CD4-positive, alpha-beta T cell treated with Interferon alpha-2 for 1 hour (primary cell): ENCODE data around the gene EHD4.

ENCODE experiments used
- DNase-seq, 2 donors: peaks; one replicate each; pipeline ENCODE4 v3.0.0-alpha.2; 2020 to 2022

Gene EHD4

DNA sequence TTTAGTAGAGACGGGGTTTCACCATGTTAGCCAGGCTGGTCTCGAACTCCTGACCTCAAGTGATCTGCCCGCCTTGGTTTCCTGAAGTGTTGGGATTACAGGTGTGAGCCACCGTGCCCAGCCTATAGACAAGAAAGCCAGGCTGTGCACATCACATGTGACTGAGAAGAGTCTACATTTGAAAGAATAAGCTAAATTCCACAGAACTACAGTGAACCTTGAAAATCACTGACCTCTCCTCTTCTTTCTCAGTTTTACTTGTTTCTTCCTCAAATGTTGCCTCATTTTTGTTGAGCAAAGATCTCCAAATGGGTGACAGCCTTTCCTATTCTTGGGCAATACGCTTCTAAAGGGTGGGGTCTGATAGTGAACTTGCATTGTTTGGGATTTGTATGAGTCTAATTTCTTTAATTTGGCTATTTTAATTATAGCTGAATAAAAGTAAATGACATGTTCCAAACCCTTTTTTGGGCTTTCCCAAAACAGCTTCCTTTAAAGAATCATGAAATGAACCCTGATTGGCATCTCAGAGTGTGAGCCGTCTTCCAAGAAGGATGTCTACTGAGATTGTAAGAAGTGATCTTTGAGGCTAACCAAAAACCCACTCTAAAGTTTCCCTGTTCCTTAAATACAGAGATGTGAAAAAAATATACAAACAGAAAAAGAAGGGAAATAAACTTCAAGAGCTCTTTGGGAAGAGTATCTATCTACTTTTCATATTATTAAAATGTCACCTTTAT, 56.9 kb downstream of the EHD4 start:
- no peak for DNase-seq

DNA sequence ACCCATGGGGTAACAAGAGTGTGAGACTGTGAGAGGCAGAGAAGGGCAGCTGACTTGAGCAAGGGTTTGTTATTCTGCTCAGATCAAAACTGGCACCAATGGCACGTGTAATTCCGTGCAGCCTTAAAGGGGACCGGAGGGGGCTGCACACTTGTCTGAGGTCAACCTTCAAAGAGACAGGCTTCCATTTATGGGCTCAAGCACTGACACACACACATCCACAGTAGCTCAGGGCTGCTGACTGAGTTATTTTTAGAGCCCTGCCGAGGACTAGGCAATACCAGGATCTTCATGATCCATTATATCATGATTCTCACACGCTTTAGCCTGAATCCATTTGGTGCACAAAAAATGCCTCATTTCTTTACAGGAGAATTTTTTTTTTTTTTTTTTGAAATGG, 57.9 kb downstream of the EHD4 start:
- no peak for DNase-seq

DNA sequence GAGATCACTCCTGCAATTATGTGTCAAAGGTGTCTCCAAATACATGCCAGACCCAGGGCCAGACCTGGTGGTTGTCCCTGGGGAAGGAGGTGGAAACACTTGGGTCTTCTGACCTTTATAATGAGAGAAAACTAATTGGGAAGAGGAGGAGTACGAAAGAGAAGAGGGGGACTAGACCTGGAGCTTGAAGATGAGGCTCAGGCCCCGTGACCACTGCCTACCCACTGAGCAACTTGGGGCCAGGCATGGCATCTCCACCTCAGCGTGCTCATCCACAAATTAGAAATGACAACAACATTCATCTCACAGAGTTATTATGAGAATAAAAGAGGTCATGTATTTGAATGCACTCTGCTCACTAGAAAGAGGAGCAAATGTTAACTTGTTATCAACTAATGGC, 59.1 kb downstream of the EHD4 start:
- no peak for DNase-seq

DNA sequence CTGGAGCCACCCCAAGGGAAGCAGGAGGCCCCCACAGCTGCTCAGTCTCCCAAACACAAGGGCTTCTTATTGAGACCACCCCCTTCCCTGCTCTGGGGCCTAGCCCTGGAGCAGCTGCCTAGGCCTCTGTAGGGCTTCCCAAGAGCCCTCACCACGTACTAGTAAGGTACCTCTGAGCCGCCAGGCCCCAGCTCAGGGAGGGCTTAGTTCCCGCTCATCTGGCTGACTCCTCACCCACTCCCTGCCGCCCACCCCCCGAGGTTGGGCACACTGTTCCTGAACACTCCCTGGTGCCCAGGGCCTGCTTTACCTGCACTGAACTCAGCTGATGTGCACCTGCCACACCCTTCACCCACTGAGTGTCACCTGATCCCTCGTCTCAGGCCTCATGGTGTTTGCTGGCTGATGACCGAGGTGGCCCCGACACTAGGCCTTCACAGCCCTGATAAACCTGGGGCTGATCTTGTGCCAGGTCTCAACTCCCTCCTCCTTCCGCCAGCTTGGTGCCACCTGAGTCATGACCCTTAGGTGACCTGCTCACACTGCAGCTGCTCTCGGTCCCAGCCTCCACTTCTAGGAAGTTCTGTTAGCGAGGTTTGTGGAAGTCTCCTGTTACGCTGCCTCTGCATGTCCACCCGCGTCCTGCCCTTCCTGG, 60.5 kb downstream of the EHD4 start:
- DNase-seq, result no peak

GRCh38 chr15:41908736-41909461, 63.5 kb downstream of the EHD4 start:
- no peak for DNase-seq

DNA sequence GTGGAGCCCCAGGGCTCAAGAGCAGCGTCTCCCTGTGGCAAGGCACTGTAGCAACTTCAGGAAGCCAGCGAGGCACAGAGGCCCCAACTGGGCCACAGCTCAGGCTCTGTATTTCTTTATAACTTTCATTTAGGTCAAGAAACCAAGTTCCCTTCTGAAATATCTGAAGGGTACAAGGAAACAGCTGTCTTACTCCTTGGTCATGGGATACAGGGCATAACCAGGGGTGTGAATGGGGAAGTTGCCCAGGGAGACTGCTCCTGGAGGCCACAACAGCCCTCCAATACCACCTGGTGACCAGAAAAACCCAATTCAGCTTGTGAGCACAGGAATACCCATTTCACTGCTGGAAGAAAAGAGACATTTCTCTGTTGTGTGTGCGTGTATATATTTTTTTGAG, 65.2 kb downstream of the EHD4 start:
- DNase-seq, result no peak

DNA sequence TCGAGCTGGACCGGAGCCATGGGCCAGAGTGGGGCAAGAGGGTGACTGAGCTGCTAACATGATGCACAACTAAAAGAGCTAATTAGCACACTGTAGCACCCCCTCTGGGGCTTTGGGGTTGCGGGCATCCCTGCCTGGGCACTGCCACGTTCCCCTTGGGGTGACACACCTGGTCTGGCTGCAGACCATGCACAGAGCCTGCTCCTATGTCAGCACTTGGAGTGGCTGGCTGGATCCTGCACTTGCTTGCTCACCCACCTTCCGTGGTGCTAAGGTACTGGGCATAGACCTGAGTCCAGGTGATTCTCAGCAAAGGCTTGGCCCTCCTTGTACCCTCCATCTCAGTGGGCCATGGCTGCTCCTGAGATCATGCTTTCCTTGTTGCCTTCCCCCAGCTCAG, 65.7 kb downstream of the EHD4 start:
- no peak for DNase-seq

DNA sequence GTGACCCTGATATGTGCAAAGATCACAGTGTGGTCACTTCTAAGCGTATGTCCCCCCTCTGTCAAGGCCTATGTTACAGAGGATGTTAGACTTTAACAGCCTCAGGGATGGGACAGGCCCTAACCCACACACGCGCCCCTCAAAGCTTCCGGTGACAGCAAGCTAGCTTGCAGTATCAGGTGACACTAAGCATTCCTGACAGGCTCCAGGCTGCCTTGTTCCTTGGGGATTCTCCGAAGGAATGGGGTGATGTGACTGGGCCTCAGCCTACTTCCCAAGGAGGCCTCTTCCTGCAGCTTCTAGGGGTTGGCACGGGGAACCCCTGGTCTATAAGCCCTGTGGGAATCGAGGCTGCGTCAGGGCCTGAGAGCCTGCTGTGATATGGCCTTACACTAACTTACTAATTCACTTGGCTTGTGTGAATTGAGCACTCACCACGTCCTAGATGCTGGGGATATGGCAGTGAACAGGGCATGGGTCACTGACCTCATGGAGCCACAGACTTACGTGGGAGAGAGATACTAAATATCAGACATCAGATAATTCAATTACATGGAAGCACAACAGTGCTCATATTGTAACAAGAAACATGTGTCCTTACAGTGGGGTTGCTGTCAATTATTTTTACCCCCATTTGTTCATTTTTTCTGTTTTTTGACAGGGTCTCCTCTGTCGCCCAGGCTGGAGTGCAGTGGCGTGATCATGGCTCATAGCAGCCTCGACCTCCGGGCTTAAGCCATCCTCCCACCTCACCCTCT, 67.1 kb downstream of the EHD4 start:
- DNase-seq, result no peak

- peak; percentile 68 to 81 for DNase-seq
These were observed 67.8 kb downstream of the EHD4 start for GRCh38 chr15:41904541-41905005.

DNA sequence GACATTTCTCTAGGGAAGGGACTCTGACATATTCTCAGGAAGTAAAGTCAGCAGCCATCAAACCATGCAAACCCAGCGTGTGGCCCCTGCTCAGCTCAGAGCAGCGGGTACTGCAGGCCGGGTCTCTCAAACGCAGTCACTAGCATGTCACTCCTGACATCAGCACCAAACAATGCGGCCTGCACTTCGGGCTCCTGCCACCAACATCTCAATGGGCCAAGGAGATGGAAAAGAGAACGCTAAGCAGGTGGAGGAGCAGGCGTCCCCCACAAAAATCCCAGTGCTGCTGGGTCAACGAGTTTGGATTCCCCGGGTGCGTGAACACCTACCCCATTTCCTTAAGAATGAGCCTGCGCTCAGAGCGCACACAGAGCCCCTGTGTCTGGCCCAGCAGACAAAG, 68.6 kb downstream of the EHD4 start:
- DNase-seq, result no peak

- no peak for DNase-seq
These were observed 70.9 kb downstream of the EHD4 start for GRCh38 chr15:41901431-41901830.

DNA sequence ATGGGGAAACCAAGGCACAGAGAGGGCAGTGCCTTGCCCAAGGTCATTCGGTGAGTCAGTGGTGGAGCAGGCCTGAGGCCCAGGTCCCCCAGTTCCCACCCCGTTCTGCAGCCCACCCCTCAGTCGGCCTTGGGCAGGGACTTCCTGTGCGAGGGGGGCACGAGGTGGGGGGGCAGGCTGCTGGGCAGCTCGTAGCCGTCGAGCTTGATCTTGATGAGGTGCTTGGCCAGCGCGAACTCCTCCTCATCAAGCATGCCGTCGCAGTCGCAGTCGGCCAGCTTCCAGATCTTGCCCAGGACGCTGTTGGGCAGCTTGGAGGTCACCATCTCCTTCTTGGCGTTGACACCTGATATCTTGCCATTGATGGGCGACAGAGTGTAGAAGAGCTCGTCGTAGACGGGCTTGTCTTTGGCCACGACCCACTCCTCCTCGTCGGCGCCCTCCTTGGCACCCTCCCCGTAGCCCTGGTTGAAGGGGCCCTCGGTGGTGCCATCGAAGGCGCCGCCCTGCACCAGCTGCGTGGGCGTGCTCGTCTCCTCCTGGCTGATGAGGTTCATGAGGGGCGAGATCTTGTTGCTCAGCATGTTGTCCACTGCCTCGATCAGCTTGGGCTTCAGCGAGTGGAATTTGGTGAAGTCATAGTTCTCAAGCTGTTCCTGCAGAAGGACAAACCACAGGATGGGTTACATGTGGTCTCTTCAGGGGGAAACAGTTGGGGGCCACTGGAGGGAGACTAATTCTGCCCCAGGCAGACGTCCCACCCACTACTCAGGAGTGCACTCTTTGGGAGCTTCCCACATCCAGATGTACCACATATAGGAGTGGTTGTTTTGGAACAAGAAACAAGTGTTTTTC, 71.6 kb downstream of the EHD4 start:
- no peak for DNase-seq

GRCh38 chr15:41899854-41900442, 72.4 kb downstream of the EHD4 start:
- no peak for DNase-seq

GRCh38 chr15:41897363-41897799, 75.0 kb downstream of the EHD4 start:
- DNase-seq, result no peak

DNA sequence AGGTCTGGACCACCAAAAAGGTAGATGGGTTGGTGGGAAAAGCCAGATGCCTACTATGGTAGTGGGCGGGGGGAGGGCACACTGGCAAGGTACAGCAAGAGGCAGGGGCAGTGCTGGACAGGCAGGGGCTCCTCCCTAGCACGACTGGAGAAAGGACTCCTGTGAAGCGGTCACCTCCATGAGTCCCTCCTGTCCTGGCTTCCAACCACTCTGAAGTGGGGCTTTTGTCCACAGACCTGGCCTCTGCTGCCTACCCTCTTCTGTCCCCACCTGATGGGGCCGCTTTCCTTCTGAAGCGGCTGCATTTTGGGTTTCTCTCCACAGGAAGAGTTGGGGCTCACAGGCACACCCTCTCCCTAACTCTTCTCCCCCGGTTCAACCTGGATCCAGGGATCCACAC, 75.8 kb downstream of the EHD4 start:
- DNase-seq, result no peak

- no peak for DNase-seq
These were observed 76.4 kb downstream of the EHD4 start for GRCh38 chr15:41895957-41896356.

DNA sequence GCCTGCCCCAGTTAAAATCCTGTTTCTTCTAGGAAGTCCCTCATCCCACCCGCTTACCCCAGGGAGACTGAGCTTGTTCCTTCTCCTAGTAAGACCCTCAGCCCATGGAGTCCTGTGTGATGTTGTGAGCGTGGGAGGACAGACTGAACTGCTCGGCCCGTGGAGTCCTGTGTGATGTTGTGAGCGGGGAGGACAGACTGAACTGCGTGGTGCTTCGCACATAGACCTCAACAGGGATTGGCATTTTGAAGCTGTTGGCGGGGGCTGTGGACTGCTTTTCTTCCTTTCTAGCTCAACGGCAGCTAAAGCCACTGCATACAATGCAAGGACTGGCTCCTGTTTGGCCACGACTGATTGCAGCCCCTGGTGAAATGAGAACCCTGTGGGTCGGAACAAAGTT, 76.9 kb downstream of the EHD4 start:
- DNase-seq, result no peak

DNA sequence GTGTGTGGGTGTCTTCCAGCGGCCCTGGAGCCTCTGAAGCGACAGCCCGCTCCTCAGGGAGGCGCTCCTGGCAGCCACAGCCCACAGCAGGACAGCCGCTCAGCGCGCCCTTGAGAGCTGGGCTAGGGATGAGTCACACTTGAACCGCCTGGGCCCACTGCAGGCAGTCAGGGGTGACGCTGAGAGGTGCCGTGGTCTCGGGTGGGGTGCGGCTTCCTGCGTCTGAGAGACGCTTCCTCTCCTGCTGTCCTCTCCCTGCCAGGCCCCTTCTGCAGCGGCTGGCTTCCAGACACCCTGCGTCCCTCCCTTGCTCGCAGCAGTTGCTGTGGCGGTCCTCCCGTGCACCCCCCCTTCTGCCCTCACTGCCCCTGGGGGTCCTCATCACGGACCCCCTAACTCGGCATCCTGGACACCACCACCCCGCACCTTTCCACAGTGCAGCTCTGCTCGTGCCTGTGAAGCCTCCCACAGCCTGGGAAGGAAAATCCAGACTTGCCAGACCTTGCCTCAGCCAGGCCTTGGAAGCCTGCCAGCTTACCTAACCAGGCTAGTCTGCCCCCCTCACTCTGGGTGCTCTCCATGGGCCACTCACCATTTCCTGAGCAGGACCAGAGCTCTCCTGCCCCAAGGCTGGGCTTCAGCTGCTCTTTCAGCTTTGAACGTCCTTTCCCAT, 77.4 kb downstream of the EHD4 start:
- peak; percentile 89 to 90 for DNase-seq

- no peak for DNase-seq
These were observed 78.0 kb downstream of the EHD4 start for GRCh38 chr15:41894251-41894790.

DNA sequence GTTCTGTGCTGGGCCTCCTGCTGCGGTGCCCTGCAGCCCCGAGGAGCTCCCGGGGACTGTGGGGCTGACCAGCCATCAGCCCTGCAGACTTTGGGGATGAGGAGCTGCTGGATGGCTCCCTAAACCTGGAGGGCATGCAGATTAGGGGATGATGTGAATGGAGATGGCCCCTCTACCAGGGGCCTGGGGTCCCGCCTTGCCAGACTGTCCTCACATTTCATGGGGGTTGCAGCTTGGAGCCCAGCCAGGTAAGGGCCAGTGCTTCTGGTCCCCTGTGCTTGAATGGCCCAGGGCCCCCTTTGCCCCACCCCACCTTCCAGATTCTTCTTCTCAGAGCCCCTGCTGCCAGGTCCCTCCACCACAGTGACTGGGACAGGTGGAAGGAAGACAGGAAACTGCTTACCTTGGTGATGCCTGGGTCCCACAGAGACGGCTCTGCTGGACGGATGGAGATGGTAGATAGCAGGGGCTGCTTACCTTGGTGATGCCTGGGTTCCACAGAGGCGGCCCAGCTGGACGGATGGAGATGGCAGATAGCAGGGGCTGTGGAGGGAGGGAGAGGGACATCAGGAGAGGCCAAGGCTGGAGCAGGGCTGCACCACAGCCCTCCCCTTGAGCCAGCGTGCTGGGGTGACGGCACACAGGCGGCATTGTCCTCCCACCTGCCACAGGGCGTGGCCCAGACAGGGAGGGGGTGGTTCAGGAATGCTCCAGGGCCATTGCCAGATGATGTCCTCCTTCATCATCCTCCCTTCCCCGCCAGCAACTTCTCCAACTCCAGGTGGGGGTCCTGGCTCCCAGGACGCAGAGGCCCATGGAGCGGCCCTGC, 78.7 kb downstream of the EHD4 start, which contains the start of gene SPTBN5:
TSS of gene SPTBN5 (minus strand) at position 632 of the 829 bp plus-strand sequence. CDS start at position 76, 556 bp downstream.
- no peak for DNase-seq
